HG02759 (cell line): ENCODE data around the gene TPPP3.
"Not testable (repeated sequence)": the region's sequence is repeated elsewhere in the genome, so short reads cannot be mapped to it uniquely, and the experiment has no call there.

Source experiments
- ATAC-seq: cut with Tn5 transposase; IDR thresholded peaks from one replicate; pipeline ENCODE4 v1.9.1; 2021; ENCODE audit warnings: mild to moderate bottlenecking, moderate library complexity; ENCODE audit not compliant: unreplicated experiment

The TPPP3 gene

GRCh38 chr16:67391424-67392300 is 1.6 kb downstream of the TPPP3 start:
- ATAC-seq, result no peak

GRCh38 chr16:67390816-67391423 is 2.4 kb downstream of the TPPP3 start:
- no peak for ATAC-seq

DNA sequence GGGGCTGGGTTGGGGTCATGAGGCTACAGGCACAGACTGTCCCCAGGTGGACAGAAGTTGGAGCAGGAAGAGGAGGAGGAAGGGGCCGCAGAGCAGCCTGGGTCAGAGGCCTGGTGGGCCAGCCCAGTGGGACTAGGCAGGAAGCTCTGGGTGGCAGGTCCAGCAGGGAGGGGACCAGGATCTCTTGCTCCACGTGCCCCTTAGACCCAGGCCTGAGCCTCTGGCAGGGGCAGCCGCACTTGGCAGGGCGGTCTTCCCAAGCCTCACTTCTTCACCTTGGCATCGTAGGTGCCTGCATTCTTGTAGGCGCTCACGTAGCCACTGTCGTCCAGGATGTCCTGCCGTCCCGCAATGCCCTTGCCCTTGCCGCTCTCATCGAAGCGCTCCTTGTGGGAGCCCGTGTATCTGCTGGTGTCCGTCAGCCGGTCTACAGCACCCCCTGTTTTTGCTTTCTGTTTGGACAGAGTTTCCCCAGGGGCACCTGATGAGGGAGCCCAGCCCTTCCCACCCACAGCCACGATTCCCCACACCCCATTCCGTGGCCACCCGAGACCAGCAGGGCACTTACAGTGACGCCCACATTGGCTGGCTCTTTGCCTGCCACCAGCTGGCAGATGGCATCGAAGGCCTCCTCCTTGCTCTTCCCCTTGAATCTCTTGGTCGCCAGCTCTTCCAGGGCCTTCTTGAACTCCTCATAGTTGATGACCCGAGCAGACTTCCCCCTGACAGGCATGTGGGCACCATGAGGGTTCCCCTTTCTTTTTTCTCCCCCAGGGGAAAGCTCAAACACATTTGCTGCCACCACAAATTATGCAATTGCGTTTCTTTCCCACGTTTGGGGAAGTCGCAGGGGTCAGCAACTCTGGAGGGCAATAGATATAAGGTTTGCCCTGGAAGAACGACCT is 3.1 kb downstream of the TPPP3 start:
- no peak for ATAC-seq

DNA sequence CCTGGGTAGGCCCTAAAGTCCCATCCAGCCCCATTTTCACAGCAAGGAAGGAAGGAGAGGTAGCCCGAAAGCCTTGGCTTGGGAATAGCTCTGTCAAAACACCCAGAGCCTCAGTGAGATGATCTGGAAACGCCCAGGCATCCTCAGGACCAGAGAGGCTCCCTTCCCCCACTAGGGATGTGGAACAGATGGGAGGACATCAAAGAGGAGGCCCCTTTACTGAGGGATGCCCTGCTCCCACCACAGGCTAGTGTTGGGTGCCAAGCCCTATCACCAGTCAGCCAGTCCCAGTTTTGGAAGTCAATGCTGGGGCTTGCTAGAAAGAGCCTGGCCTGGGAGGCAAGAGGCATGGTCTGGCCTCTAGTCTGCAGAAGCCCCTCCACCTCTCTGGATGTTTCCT is 4.7 kb downstream of the TPPP3 start:
- no peak for ATAC-seq

DNA sequence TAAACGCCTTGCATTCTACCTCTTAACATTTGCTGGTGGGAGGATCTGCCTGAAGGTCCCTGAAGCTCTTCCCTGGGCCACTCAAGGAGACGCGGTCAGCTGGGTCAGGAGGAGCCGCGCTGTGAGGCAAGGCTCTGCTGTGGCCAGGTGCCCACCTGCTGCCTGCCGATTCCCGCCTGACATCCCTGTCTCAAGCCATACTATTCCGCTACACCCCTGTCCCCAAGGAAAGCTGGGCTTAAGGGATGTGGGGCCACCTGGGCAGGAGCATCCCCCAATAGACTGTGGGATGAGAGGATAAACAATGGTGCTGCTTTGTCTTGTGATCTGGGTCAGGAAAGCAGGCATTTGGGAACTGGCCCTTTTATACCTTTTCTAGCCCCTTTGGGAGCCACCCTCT is 5.1 kb downstream of the TPPP3 start:
- ATAC-seq, result no peak

GRCh38 chr16:67387479-67388079 is 5.7 kb downstream of the TPPP3 start:
- ATAC-seq, result no peak

GRCh38 chr16:67386861-67387455 is 6.3 kb downstream of the TPPP3 start:
- no peak for ATAC-seq

GRCh38 chr16:67384778-67385510 is 8.4 kb downstream of the TPPP3 start:
- no peak for ATAC-seq

- ATAC-seq, result no peak
These were observed 10.0 kb downstream of the TPPP3 start for GRCh38 chr16:67383284-67383683.

DNA sequence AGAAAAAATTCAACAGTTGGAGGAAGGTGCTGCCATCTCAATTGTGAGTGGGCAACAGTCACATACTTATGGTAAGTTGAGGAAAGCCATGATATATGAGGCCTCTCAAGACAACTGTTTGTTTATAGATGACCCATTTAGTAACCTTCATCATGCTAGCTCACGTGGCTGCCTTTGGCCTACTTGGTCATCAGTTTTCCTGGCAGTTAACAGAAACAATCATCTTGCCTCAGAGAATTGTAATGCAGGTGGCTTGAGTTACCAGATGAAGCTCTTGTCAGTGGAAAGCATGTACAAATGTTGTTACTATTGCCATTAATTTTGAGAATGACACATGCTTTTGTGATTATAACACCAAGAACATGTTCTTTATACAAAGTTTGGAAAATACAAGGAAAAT is 14.7 kb downstream of the TPPP3 start:
- ATAC-seq, result no peak

DNA sequence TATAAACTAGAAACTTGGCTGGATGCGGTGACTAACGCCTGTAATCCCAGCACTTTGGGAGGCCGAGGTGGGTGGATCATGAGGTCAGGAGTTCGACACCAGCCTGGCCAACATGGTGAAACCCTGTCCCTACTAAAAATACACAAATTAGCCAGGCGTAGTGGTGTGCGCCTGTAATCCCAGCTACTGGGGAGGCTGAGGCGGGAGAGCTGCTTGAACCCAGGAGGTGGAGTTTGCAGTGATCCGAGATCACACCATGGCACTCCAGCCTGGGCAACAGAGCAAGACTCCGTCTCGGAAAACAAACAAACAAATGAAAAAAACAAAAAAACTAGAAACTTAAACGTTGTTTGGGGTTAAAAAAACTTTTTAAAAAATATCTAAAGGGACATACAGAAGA is 17.3 kb downstream of the TPPP3 start:
- not testable (repeated sequence) for ATAC-seq

DNA sequence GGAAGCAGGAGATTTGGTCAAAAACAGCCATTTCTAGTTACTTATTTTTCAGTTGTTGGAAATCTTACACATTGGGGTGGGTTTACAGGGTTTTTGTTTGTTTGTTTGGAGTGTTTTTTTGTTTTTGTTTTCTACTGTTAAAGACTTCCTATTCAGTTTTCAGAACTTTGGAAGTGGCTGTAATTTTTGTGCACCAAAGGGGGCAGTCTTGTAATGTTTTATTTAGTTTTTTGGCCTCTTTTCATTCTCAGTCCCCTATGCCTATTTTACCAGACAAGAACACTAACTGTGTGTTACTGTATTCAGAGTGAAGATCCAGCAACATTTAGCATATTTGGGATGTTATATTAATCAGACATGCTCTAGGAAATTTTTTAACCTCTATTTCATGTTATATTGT is 20.6 kb downstream of the TPPP3 start:
- ATAC-seq, result no peak

DNA sequence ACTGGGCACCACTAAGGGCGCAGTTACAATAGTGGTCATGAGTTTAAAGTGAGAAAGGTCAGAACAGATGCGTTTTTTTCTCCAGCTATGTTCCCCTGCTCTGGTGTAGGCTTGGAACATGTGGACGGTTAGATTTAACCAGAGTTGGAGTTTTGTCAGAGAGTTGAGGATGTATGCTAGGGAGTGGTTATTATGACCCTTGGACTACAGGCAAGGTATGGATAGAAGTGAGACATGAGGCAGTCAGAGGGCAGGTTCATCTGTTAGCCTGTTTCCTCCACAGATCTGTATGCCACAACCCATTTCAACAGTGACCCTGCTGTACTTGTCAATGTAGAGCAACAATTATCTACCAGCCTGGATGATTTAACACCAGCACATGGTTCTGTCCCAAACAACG is 22.6 kb downstream of the TPPP3 start:
- ATAC-seq, result no peak

DNA sequence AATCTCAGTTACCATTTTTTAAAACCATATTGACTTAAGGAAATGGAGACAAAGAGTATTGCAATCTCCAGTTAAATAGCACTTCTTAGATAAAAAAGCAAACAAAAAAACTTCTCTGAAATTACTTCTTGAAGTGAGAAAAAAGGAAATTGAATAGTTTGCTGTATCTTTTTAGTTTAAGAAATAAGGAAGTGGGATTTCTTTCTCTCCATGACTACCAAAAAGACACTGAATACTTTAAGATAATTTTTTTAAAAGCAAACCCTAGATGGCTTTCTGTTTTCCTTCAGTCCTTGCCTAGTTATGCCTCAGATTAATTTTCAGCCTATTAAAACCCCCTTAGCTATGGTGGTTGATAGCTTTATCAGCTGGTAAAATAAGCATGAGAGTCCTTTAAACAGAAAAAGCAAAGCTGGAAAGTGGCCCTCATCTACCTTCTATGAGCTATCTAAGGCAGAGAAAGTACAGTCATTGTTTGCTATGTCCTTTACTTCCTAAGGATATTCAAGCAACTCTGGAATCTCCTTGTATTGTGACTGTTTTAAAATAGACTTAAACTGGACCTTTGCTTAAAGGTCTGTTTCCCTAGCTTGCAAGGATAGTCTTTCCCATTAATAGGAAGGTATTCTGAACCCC is 28.6 kb downstream of the TPPP3 start:
- ATAC-seq, result no peak

- no peak for ATAC-seq
These were observed 32.3 kb downstream of the TPPP3 start for GRCh38 chr16:67361038-67361437.

- not testable (repeated sequence) for ATAC-seq
These were observed 33.6 kb downstream of the TPPP3 start for GRCh38 chr16:67359540-67360269.

DNA sequence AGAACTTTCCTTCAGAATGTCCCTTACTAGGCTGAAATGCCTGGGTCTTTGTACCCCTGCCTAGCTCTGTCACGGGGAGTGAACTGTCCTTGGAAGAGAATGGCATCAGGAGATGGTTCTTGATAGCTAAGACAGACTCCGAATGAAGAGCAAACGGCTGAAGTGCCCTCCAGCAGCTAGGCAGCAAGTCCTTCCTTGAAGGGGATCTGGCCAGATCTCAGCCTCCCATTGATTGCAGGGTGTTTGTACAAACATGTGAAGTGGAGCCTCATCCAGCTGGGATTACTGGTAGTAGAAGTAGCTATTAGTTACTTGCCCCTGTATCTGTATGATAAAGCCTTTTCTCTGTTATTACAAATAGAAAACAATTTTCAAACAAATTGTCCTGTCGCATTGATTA is 35.7 kb downstream of the TPPP3 start:
- ATAC-seq, result no peak

DNA sequence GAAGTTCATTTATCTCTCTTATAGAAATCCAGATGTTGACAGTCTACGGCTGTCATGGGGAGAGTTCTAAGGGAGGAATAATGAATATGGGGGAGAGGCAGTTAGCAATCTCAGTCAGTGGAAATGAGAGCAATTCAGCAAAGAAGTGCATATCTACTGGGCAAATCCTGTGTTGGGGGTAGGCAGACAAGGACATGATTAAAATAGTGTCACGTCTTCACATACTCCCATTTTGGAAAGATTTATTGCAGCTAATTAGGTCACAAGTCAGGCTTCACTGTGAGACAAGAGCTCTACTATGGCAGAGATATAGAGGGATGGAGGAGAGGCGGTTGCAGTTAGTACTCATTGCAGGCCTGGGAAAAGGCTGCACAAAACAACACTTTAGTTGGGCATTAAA is 36.9 kb downstream of the TPPP3 start:
- ATAC-seq, result no peak

DNA sequence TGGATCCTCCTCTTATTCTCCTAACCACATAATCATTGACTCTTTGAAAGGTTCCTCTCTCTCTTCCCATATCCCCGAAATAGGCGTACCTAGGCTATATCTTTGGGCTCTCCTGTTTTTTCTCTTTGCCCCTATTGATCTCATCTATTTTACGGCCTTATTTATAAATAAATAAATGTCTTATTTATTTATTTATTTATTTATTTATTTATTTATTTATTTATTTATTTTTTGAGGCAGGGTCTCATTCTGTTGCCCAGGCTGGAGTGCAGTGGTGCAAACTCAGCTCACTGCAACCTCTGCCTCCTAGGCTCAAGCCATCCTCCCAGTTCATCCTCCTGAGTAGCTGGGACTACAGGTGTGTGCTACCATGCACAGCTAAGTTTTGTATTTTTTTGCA is 40.8 kb downstream of the TPPP3 start:
- ATAC-seq, result not testable (repeated sequence)
